Left ventricle myocardium inferior (tissue), 1 donor: ENCODE data around the gene RHOF. TPM values are rescaled to one million over a fixed set of nuclear protein-coding genes. Genes with fewer than 3 reads are reported as not detected.

Source experiments
- DNase-seq: peaks from one replicate; pipeline ENCODE4 v3.0.0-alpha.2; 2020
- H3K27ac ChIP-seq: fragments of 200-600 bp; replicated peaks from 2 replicates; pipeline ENCODE4 v1.8.0; 2021
- H3K27me3 ChIP-seq: fragments of 200-600 bp; 2 replicates; pipeline ENCODE4 v1.8.0; 2021; ENCODE audit warnings: low read depth
- H3K36me3 ChIP-seq: fragments of 200-600 bp; 2 replicates; pipeline ENCODE4 v1.8.0; 2021
- H3K4me1 ChIP-seq: fragments of 200-600 bp; 2 replicates; pipeline ENCODE4 v1.8.0; 2021
- H3K4me3 ChIP-seq: fragments of 200-600 bp; 2 replicates; pipeline ENCODE4 v1.8.0; 2021; ENCODE audit warnings: mild to moderate bottlenecking, moderate library complexity
- H3K9me3 ChIP-seq: fragments of 200-600 bp; replicated peaks from 2 replicates; pipeline ENCODE4 v1.8.0; 2021
- intact Hi-C: fragments of 100-400 bp; cut with micrococcal nuclease; formaldehyde crosslinking; loops from one replicate; pipeline ENCODE4 v1.11.0; 2022
- total RNA-seq: library from RNA; stranded (reverse); fragmentation: NEBNext Ultra II Directional; extraction: Animal tissue kit (Norgen Biotek cat#: 25700); gene quantifications from one replicate; pipeline ENCODE4 v1.2.1, GENCODE V29; 2021
- TF ChIP-seq, protein P1 (sequence below): fragments of 200-600 bp; IDR thresholded peaks from 2 replicates; pipeline ENCODE4 v1.8.0; 2021; ENCODE audit warnings: antibody characterized with exemption, mild to moderate bottlenecking, borderline replicate concordance
- donor health status: DM: no; HTN: yes; CAD: no; lungs with severe emphysema.

Gene RHOF
- total RNA-seq, 1 donor from 2014 or later, result 44.3 TPM

DNA sequence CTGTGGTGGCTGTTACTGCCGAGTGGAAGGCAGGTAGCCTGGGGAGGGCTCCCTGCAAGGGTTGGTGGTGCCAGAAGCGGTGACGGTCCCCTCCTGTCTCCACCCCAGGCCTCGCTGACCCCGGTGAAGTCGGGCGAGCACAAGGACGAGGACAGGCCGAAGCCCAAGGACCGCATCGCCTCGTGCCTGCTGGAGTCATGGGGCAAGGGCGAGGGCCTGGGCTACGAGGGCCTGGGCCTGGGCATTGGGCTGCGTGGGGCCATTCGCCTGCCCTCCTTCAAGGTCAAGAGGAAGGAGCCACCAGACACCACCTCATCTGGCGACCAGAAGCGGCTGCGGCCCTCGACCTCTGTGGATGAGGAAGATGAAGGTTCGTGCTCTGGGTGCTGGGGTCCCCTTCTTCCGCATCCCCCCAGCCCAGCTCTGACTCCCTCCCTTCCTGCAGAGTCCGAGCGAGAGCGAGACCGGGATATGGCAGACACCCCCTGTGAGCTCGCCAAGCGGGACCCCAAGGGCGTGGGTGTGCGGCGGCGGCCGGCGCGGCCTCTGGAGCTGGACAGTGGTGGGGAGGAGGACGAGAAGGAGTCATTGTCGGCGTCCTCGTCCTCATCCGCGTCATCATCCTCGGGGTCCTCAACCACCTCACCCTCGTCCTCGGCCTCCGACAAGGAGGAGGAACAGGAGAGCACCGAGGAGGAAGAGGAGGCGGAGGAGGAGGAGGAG lies 23.6 kb upstream of the RHOF start:
- no peak for DNase-seq
- H3K9me3 ChIP-seq, result no peaks in the 10 kb centered on the region
- intact Hi-C loops, result no loop called here

DNA sequence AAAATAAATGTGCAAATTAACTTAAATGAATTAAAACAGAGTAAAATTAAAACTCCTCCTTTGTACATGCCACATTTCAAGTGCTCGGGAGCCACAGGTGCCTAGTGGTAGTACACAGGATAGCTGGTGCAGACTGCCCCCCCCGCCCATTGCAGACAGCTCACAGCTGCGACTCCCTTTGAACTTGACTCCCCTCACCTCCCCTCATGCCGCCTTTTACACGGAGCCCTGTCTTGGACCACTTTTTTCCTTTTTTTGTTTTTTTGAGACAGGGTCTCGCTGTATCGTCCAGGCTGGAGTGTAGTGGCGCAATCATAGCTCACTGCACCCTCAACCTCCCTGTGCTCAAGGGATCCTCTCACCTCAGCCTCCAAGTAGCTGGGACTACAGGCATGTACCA lies 21.8 kb upstream of the RHOF start:
- TF ChIP-seq, protein P1, sequence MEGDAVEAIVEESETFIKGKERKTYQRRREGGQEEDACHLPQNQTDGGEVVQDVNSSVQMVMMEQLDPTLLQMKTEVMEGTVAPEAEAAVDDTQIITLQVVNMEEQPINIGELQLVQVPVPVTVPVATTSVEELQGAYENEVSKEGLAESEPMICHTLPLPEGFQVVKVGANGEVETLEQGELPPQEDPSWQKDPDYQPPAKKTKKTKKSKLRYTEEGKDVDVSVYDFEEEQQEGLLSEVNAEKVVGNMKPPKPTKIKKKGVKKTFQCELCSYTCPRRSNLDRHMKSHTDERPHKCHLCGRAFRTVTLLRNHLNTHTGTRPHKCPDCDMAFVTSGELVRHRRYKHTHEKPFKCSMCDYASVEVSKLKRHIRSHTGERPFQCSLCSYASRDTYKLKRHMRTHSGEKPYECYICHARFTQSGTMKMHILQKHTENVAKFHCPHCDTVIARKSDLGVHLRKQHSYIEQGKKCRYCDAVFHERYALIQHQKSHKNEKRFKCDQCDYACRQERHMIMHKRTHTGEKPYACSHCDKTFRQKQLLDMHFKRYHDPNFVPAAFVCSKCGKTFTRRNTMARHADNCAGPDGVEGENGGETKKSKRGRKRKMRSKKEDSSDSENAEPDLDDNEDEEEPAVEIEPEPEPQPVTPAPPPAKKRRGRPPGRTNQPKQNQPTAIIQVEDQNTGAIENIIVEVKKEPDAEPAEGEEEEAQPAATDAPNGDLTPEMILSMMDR, result no peak
- Histone ChIP-seq H3K27me3 (no peaks in the 10 kb centered on the region), H3K27ac (no peak overlapping the region), H3K36me3 (peaks cover 80% of the 10 kb centered on the region), H3K9me3 (no peaks in the 10 kb centered on the region), H3K4me3 (no peak overlapping the region), H3K4me1 (peaks cover 37% of the 10 kb centered on the region)
- DNase-seq, result no peak
- intact Hi-C loops, result no loop called here

More for the DNA sequence above, 23.6 kb upstream of the RHOF start:
- Histone ChIP-seq H3K36me3 (peaks cover 87% of the 10 kb centered on the region), H3K4me1 (peaks cover 19% of the 10 kb centered on the region), H3K27ac (no peak overlapping the region), H3K27me3 (no peaks in the 10 kb centered on the region), H3K4me3 (no peak overlapping the region)
- TF ChIP-seq, protein P1, result no peak

DNA sequence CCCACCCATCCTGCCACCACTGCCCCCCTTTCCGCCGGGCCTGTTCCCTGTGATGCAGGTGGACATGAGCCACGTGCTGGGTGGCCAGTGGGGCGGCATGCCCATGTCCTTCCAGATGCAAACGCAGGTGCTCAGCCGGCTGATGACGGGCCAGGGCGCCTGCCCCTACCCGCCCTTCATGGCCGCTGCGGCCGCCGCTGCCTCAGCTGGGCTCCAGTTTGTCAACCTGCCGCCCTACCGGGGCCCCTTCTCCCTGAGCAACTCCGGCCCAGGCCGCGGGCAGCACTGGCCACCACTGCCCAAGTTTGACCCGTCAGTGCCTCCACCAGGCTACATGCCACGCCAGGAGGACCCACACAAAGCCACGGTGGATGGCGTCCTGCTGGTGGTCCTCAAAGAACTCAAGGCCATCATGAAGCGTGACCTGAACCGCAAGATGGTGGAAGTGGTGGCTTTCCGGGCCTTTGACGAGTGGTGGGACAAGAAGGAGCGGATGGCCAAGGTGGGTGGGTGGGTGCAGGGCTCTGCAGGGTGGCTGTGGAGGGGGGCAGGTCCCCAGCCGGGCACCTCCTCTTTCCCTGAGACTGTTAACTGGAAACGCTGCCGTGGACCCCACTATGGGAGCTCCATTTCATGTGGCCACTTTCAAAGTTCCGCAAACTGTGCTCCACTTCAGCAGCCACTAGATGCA lies 21.1 kb upstream of the RHOF start:
- no peak for DNase-seq
- H3K4me1 ChIP-seq, result peaks cover 41% of the 10 kb centered on the region
- H3K9me3 ChIP-seq, result no peaks in the 10 kb centered on the region
- H3K27me3 ChIP-seq, result no peaks in the 10 kb centered on the region
- H3K36me3 ChIP-seq, result peaks cover 80% of the 10 kb centered on the region
- intact Hi-C loops, result no loop called here
- H3K4me3 ChIP-seq, result no peak overlapping the region
- H3K27ac ChIP-seq, result no peak overlapping the region
- TF ChIP-seq, protein P1, result no peak

DNA sequence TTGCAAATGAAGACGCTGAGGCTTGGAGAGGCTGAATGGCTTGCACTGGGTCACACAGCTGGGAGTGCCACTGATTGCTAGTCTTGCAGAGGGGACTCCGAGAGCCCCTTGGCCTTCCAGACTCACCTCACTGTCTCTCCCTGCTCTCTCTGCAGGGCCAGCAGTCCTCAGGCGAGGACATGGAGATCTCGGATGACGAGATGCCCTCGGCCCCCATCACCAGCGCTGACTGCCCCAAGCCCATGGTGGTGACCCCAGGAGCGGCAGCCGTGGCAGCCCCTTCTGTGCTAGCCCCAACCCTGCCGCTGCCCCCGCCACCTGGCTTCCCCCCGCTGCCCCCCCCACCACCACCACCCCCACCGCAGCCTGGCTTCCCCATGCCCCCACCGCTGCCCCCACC lies 20.5 kb upstream of the RHOF start:
- H3K36me3 ChIP-seq, result peaks cover 80% of the 10 kb centered on the region
- H3K9me3 ChIP-seq, result no peaks in the 10 kb centered on the region
- no peak for DNase-seq
- H3K27ac ChIP-seq, result no peak overlapping the region
- H3K4me3 ChIP-seq, result no peak overlapping the region
- intact Hi-C loops, result no loop called here
- peaks cover 41% of the 10 kb centered on the region for H3K4me1 ChIP-seq
- H3K27me3 ChIP-seq, result no peaks in the 10 kb centered on the region
- TF ChIP-seq, protein P1, result no peak

DNA sequence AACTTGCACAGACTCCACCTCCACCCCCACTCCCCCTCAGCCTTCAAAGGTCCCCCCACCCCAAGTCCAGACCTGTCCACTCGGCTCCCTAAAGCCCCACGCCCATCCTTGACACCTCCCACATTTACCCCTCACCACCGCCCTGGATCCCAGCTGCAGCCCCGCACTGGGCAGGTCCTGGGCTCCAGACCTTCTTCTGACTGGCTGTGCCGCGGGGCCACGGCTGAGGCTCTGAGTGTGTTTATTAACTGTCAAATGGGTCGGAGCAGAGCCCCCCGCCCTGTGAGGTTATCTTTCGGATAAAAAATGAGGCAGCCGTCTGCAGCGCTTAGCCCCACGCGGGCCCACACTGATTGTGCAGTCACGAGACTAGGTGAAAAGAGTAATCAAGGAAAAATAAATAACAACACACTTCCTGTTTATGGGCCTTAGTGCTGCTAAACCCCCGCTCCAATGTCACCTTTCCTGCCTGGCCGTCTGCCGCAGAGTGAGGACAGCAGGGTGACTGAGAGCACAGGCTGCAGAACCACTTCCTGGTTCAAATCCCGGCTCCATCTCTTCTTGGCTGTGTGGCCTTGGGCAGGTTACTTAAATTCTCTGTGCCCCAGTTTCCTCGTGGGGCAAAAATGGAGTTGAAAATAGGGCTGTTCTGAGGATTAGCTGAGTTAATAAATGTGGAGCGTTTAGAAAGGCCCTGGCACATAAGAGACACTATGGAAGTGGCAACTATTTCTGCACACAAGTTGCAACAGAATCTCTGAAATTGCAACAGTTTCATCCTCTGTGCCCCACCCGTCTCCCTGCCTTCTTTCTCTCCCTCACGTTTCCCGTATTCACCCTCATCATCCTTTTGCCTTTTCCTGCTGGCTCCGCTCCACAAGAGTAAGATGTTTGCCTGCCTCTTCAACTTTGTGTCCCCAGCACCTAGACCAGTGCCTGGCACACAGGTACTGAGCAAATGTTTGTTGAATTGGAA lies 19.7 kb upstream of the RHOF start:
- TF ChIP-seq, protein P1, result no peak
- H3K4me3 ChIP-seq, result peak overlapping the region; percentile 68
- intact Hi-C loops, result no loop called here
- H3K27me3 ChIP-seq, result no peaks in the 10 kb centered on the region
- peaks cover 80% of the 10 kb centered on the region for H3K36me3 ChIP-seq
- DNase-seq, result no peak
- H3K27ac ChIP-seq, result peak overlapping the region; percentile 77
- H3K9me3 ChIP-seq, result no peaks in the 10 kb centered on the region
- peaks cover 41% of the 10 kb centered on the region for H3K4me1 ChIP-seq
